B cell (primary cell): Measurements from ENCODE around the gene P2RY14.

Experiments
- CTCF ChIP-seq: fragments of 200-600 bp; IDR thresholded peaks from one replicate; pipeline ENCODE4 v1.8.0; 2022; ENCODE audit warnings: antibody characterized with exemption, mild to moderate bottlenecking
- EZH2 ChIP-seq: IDR thresholded peaks from 2 replicates; pipeline ENCODE4 v1.6.1; 2012; ENCODE audit warnings: borderline replicate concordance, low read depth, mild to moderate bottlenecking, moderate library complexity, low read length; ENCODE audit not compliant: insufficient read depth, poor library complexity, severe bottlenecking

GRCh38 chr3:151219056-151219455, 59.3 kb downstream of the P2RY14 start:
- TF ChIP-seq EZH2 (no peak), CTCF (no peak)
